Lower lobe of right lung (tissue), 2 donors: ENCODE measurements around the gene HDAC4. TPM values are rescaled to one million over a fixed set of nuclear protein-coding genes. Genes with fewer than 3 reads are reported as not detected.
A peak's percentile ranks its signal among the peaks of the same experiment; 100 is the strongest.

ENCODE experiments used
- ATAC-seq, 2 donors: fragments of 200-7000 bp; cut with Tn5 transposase; one replicate each; pipeline ENCODE4 v1.9.1; 2020 to 2022; ENCODE audit warnings: mild to moderate bottlenecking in 2 of 2, moderate library complexity in 2 of 2
- DNase-seq: peaks from one replicate; pipeline ENCODE4 v3.0.0-alpha.2; 2020
- H3K27ac ChIP-seq: fragments of 200-600 bp; one replicate; pipeline ENCODE4 v1.8.0; 2022
- H3K27me3 ChIP-seq: fragments of 200-600 bp; one replicate; pipeline ENCODE4 v1.8.0; 2022; ENCODE audit warnings: low read depth
- H3K36me3 ChIP-seq: fragments of 200-600 bp; one replicate; pipeline ENCODE4 v1.8.0; 2022; ENCODE audit warnings: mild to moderate bottlenecking
- H3K4me1 ChIP-seq: fragments of 200-600 bp; one replicate; pipeline ENCODE4 v1.8.0; 2022
- H3K4me3 ChIP-seq: fragments of 200-600 bp; one replicate; pipeline ENCODE4 v1.8.0; 2022; ENCODE audit warnings: mild to moderate bottlenecking
- H3K9me3 ChIP-seq: fragments of 200-600 bp; one replicate; pipeline ENCODE4 v1.8.0; 2022
- intact Hi-C: fragments of 100-400 bp; cut with DNase I; formaldehyde crosslinking; loops from one replicate; pipeline ENCODE4 v1.11.0; 2022
- total RNA-seq: library from RNA; stranded (reverse); fragmentation: NEBNext Ultra II Directional; extraction: Animal tissue kit (Norgen Biotek cat#: 25700); gene quantifications from one replicate; pipeline ENCODE4 v1.2.1, GENCODE V29; 2021
- TF ChIP-seq, protein P1 (sequence below): fragments of 200-600 bp; IDR thresholded peaks from one replicate; pipeline ENCODE4 v1.8.0; 2022; ENCODE audit warnings: antibody characterized with exemption, mild to moderate bottlenecking
- donor health status: DM: no; HTN: yes; CAD: no; lungs with severe emphysema.

The HDAC4 gene
- total RNA-seq, 1 donor from 2014 or later, result 44.9 TPM

DNA sequence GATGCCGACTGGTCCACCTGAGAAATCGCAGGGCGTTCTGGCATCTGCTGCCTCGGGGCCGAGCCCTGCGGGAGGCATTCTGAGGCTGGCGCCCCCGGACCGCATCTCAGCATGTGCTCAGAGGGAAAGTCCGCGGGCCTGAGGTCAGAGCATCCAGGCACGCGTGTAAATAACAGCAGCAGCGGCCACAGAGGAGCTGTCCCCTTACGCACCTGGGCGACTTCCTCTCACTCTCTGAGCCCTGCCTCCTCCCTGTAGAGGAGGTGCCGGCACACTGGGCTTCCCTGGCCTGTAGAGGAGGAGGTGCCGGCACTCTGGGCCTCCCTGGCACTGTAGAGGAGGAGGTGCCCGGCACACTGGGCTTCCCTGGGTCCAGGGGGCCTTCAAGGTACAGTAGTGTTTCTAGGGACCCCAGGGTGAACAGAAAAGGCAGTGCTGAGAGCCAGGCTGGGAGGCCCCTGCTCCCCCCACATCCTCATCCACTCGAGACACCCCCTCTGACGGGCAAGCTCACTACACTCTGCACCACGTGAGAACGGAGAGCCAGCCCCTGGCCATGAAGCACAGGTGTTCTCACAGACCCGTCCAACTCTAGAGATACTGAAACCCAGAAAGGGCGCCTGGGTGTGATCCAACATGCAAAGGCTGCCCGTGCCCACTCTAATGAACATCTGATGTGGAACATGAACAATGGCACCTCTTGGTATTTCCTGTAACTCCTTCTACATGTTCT is 263.5 kb downstream of the HDAC4 start:
- intact Hi-C loops, result no loop called here
- Histone ChIP-seq H3K4me1 (no peaks in the 10 kb centered on the region), H3K4me3 (no peak overlapping the region), H3K36me3 (peaks cover 91% of the 10 kb centered on the region), H3K9me3 (no peaks in the 10 kb centered on the region), H3K27ac (no peak overlapping the region), H3K27me3 (no peaks in the 10 kb centered on the region)
- TF ChIP-seq, protein P1, sequence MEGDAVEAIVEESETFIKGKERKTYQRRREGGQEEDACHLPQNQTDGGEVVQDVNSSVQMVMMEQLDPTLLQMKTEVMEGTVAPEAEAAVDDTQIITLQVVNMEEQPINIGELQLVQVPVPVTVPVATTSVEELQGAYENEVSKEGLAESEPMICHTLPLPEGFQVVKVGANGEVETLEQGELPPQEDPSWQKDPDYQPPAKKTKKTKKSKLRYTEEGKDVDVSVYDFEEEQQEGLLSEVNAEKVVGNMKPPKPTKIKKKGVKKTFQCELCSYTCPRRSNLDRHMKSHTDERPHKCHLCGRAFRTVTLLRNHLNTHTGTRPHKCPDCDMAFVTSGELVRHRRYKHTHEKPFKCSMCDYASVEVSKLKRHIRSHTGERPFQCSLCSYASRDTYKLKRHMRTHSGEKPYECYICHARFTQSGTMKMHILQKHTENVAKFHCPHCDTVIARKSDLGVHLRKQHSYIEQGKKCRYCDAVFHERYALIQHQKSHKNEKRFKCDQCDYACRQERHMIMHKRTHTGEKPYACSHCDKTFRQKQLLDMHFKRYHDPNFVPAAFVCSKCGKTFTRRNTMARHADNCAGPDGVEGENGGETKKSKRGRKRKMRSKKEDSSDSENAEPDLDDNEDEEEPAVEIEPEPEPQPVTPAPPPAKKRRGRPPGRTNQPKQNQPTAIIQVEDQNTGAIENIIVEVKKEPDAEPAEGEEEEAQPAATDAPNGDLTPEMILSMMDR, result no peak
- ATAC-seq (peak in 1 of 2 donors; percentile 11), DNase-seq (no peak)

DNA sequence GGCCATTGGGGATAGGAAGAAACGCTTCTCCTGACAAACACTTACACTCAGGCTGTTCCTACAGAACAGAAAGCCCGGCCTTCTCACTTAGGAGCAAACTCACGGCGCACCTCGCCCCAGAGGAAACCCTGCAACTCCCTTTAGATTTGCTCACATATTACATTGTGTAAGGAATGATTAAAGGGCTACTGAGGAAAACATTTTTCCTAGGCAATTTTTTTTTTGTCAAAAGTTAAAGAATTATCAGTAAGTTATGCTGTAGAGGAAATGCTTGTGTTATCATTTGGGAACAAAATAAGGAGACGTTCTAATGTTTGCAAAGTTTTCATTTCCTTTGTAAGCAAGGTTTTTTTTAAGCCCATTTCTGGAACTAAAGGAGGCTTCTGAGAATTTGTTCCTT is 264.1 kb downstream of the HDAC4 start:
- no peaks in the 10 kb centered on the region for H3K9me3 ChIP-seq
- no peak overlapping the region for H3K4me3 ChIP-seq
- H3K27ac ChIP-seq, result no peak overlapping the region
- peaks cover 91% of the 10 kb centered on the region for H3K36me3 ChIP-seq
- intact Hi-C loops, result no loop called here
- ATAC-seq, result no peak
- TF ChIP-seq, protein P1, result no peak
- no peak for DNase-seq
- no peaks in the 10 kb centered on the region for H3K4me1 ChIP-seq
- no peaks in the 10 kb centered on the region for H3K27me3 ChIP-seq

DNA sequence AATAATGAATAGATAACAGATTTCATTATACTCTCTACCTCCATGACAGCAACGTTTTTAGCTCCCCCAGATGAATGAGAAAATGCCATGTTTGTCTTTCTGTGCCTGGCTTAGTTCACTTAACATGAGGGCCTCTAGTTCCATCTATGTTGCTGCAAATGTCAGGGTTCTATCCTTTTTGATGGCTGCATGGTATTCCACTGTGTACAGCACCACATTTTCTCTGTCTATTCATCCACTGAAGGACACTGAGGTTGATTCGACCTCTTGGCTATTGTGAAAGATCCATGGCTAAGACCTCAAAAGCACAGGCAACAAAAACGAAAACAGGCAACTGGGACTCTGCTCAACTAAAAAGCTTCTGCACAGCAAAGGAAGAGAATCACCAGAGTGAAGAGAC is 264.6 kb downstream of the HDAC4 start:
- no peaks in the 10 kb centered on the region for H3K4me1 ChIP-seq
- TF ChIP-seq, protein P1, result no peak
- H3K27me3 ChIP-seq, result no peaks in the 10 kb centered on the region
- DNase-seq, result no peak
- no peak for ATAC-seq
- H3K4me3 ChIP-seq, result no peak overlapping the region
- H3K9me3 ChIP-seq, result no peaks in the 10 kb centered on the region
- no peak overlapping the region for H3K27ac ChIP-seq
- H3K36me3 ChIP-seq, result peaks cover 95% of the 10 kb centered on the region
- intact Hi-C loops, result no loop called here

DNA sequence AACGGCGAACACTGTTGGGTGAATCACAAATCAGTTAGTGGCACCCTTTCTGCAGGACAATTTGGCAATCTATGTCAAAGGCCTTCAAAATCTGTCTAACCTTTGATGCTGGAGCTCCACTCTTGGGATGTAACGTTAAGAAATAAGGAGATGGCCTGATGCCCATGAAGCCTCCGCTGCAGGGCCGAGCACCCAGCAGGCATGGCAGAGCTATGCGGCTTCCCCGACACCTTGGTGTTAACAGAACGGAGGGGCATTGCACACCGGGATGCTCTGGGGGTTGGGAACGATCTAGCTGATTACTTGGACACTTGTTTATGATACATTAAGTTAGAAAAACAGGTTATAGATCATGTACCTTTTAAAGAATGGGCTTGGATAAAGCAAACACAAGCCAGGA is 265.3 kb downstream of the HDAC4 start:
- intact Hi-C loops, result no loop called here
- no peaks in the 10 kb centered on the region for H3K27me3 ChIP-seq
- no peak for ATAC-seq
- no peaks in the 10 kb centered on the region for H3K4me1 ChIP-seq
- no peak for DNase-seq
- TF ChIP-seq, protein P1, result no peak
- H3K9me3 ChIP-seq, result no peaks in the 10 kb centered on the region
- H3K36me3 ChIP-seq, result peaks cover 99% of the 10 kb centered on the region
- H3K27ac ChIP-seq, result no peak overlapping the region
- H3K4me3 ChIP-seq, result no peak overlapping the region

DNA sequence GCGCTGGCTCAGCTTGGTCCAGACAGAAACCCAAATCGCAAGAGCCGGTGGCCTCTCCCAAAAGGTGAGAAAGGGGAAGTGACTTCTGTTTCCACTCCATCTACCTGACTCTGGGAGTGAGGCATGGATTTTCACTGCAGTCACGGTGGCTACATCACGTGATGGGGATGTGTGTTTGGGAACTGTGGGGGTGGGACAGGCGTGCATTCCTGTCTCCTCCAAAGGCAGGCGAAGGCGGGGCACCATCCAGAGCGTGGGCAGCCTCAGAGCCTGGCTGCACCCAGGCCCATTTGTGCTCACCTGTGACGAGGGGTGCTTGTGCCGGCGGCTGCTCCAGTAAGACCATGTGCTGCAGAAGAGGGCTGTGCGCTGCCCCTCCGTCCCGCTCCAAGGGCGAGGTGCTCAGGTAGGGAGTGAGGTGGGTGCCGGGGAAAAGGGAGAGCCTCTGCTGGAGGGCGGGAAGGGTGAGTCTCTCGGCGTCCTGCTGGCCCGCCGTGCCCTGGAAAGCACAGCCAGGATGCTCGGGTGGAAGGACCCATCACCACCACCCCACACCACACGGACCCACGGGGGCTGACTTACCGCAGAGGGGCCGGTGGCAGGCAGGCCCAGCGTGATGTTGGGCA is 266.8 kb downstream of the HDAC4 start:
- Histone ChIP-seq H3K27ac (no peak overlapping the region), H3K4me1 (no peaks in the 10 kb centered on the region), H3K27me3 (no peaks in the 10 kb centered on the region), H3K36me3 (peaks cover 99% of the 10 kb centered on the region), H3K4me3 (no peak overlapping the region), H3K9me3 (no peaks in the 10 kb centered on the region)
- ATAC-seq, result no peak
- TF ChIP-seq, protein P1, result no peak
- no peak for DNase-seq
- intact Hi-C loops, result no loop called here
